Ovary (tissue), 3 donors: Measurements from ENCODE around the gene BTG2.

Experiments used
- EP300 ChIP-seq: sonication (generic); formaldehyde crosslinking; IDR thresholded peaks from one replicate; pipeline ENCODE4 v1.6.1; 2017; ENCODE audit warnings: antibody characterized with exemption
- POLR2A ChIP-seq: fragments of 450-650 bp; IDR thresholded peaks from one replicate; pipeline ENCODE4 v1.6.1; 2017; ENCODE audit warnings: antibody characterized with exemption, mild to moderate bottlenecking, moderate library complexity
- TF ChIP-seq, protein P1 (sequence below), 3 donors: fragments of 450-650 bp in 2 of 3; fragments of 200-600 bp in 1 of 3; IDR thresholded peaks; one replicate each; pipeline versions ENCODE4 v1.5.1 to v1.8.0; 2016 to 2022; ENCODE audit warnings: antibody characterized with exemption in 3 of 3, mild to moderate bottlenecking in 1 of 3
- donor health status: DM: no; HTN: no; CAD: no.

DNA sequence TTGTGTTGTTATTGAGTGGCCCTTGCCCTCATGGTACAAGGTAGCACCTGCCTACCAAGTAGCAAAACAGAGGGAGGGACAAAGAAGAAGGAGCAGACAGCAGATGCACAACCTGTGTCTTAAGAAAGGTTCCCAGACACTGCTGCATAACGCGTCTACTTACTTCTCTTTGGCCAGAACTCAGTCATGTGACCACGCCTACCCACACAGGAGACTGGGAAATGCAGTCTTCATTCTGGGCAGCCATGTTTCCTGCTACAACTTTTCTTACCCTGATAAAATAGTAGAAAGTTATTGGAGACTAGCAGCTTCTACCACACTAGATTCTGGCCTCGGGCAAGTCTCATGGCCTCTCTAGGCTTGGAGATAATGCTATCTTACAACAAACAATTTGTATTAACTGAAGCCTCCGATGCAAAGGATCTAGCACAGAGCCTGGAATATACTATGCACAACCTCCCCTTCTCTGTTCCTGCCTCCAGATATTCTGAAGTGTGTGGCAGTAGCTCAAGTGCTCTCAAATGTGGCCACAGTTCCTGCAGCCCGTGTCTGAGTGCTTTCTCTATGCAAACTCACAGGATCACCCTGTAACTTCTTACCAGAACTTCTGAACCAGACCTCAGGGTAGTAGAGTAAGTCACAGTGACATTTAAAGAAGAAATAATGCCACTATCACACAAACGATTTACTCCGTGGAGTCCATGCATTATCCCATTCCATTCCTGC lies 34.1 kb upstream of the BTG2 start:
- TF ChIP-seq POLR2A: no peak
- TF ChIP-seq, protein P1, sequence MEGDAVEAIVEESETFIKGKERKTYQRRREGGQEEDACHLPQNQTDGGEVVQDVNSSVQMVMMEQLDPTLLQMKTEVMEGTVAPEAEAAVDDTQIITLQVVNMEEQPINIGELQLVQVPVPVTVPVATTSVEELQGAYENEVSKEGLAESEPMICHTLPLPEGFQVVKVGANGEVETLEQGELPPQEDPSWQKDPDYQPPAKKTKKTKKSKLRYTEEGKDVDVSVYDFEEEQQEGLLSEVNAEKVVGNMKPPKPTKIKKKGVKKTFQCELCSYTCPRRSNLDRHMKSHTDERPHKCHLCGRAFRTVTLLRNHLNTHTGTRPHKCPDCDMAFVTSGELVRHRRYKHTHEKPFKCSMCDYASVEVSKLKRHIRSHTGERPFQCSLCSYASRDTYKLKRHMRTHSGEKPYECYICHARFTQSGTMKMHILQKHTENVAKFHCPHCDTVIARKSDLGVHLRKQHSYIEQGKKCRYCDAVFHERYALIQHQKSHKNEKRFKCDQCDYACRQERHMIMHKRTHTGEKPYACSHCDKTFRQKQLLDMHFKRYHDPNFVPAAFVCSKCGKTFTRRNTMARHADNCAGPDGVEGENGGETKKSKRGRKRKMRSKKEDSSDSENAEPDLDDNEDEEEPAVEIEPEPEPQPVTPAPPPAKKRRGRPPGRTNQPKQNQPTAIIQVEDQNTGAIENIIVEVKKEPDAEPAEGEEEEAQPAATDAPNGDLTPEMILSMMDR (IDR thresholded peaks at IDR 0.05): no peak
- no peak for TF ChIP-seq EP300
